ENCODE results near the gene ANKRD6. TPM values are rescaled to one million over a fixed set of nuclear protein-coding genes. Genes with fewer than 3 reads are reported as not detected.

The ANKRD6 gene
- polyA plus RNA-seq, 3 donors = 0.93 to 3.0 (median 1.2) TPM

- Histone ChIP-seq H3K9me3 (replicated peaks in 1 of 2; ENCODE audit: control insufficient read depth in 1 of 2, insufficient read depth in 1 of 2, low read length in 2 of 2) (no peaks in the 10 kb centered on the region), H2AFZ (ENCODE audit: insufficient read depth, low read depth, low read length, poor library complexity, severe bottlenecking) (no peak overlapping the region), H3K9ac (ENCODE audit: insufficient read depth, low read length, poor library complexity, severe bottlenecking) (no peak overlapping the region), H3K27ac (ENCODE audit: low read depth in 1 of 2, low read length in 2 of 2) (no peak overlapping the region), H3K4me1 (ENCODE audit: control insufficient read depth in 1 of 2, insufficient read depth in 2 of 2, low read length in 2 of 2) (no peaks in the 10 kb centered on the region), H3K4me3 (replicated peaks in 1 of 3; ENCODE audit: low read depth in 2 of 3, low read length in 3 of 3) (no peak overlapping the region), H3K36me3 (replicated peaks in 1 of 2; ENCODE audit: control insufficient read depth in 1 of 2, insufficient read depth in 2 of 2, low read length in 2 of 2) (no peaks in the 10 kb centered on the region), H3K79me2 (ENCODE audit: insufficient read depth, low read length) (no peaks in the 10 kb centered on the region), H4K20me1 (ENCODE audit: insufficient read depth, low read length) (no peaks in the 10 kb centered on the region), H3K4me2 (replicated peaks; ENCODE audit: extremely low read depth, low read length, poor library complexity, severe bottlenecking) (no peak overlapping the region), H3K27me3 (ENCODE audit: control insufficient read depth in 2 of 2, insufficient read depth in 2 of 2, low read length in 2 of 2) (no peaks in the 10 kb centered on the region)
- no CpG with 5 or more reads among the region's 3 CpGs for WGBS (ENCODE audit: insufficient coverage)
- no peak for DNase-seq
- Mint-ChIP-seq H3K4me1 (peaks cover 3% of the 10 kb centered on the region), H3K36me3 (no peaks in the 10 kb centered on the region), H3K27me3 (ENCODE audit: low read depth in 3 of 3) (peaks cover 2 to 8% (median 7%) of the 10 kb centered on the region in 3 donors), H3K9me3 (no peaks in the 10 kb centered on the region), H3K27ac (no peak overlapping the region), H3K4me3 (no peak overlapping the region)
- intact Hi-C loops (cut with micrococcal nuclease) = no loop called here
- TF ChIP-seq CTCF (IDR thresholded peaks at IDR 0.05) = no peak
Measured at GRCh38 chr6:89501222-89501621, 68.3 kb downstream of the ANKRD6 start.

DNA sequence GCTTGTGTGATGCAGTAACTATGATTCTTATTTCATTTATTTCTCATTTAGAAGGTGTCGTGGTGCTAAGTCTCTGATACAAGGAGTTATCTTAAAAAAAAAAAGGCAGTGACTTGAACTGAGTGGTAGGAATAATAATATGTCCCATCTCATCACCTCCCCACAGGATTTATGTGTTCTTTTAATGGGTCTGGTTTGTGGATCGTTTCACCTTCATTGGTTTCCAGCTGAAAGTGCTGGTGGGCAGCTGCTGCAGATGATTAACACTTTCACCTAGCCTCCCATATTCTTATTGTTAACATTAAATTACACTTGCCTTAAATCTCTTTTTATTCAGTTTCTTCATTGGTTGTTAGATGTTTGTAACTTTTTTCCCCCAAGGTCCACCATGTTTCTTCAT is 68.8 kb downstream of the ANKRD6 start:
- Mint-ChIP-seq H3K9me3 (no peaks in the 10 kb centered on the region), H3K4me1 (peaks cover 3% of the 10 kb centered on the region), H3K27ac (no peak overlapping the region), H3K27me3 (ENCODE audit: low read depth in 3 of 3) (peaks cover 2 to 4% (median 3%) of the 10 kb centered on the region in 3 donors), H3K4me3 (no peak overlapping the region), H3K36me3 (no peaks in the 10 kb centered on the region)
- no peaks in the 10 kb centered on the region for H3K9me3 ChIP-seq (replicated peaks in 1 of 2; ENCODE audit: control insufficient read depth in 1 of 2, insufficient read depth in 1 of 2, low read length in 2 of 2)
- no peaks in the 10 kb centered on the region for H3K36me3 ChIP-seq (replicated peaks in 1 of 2; ENCODE audit: control insufficient read depth in 1 of 2, insufficient read depth in 2 of 2, low read length in 2 of 2)
- H3K4me3 ChIP-seq (replicated peaks in 1 of 3; ENCODE audit: low read depth in 2 of 3, low read length in 3 of 3) = no peak overlapping the region
- no peaks in the 10 kb centered on the region for H3K79me2 ChIP-seq (ENCODE audit: insufficient read depth, low read length)
- TF ChIP-seq CTCF (IDR thresholded peaks at IDR 0.05) = no peak
- no peak for DNase-seq
- H3K27ac ChIP-seq (ENCODE audit: low read depth in 1 of 2, low read length in 2 of 2) = no peak overlapping the region
- no peak overlapping the region for H2AFZ ChIP-seq (ENCODE audit: insufficient read depth, low read depth, low read length, poor library complexity, severe bottlenecking)
- no peaks in the 10 kb centered on the region for H3K4me1 ChIP-seq (ENCODE audit: control insufficient read depth in 1 of 2, insufficient read depth in 2 of 2, low read length in 2 of 2)
- no peaks in the 10 kb centered on the region for H3K27me3 ChIP-seq (ENCODE audit: control insufficient read depth in 2 of 2, insufficient read depth in 2 of 2, low read length in 2 of 2)
- no peak overlapping the region for H3K4me2 ChIP-seq (replicated peaks; ENCODE audit: extremely low read depth, low read length, poor library complexity, severe bottlenecking)
- no CpG with 5 or more reads among the region's 2 CpGs for WGBS (ENCODE audit: insufficient coverage)
- intact Hi-C loops (cut with micrococcal nuclease) = no loop called here
- H3K9ac ChIP-seq (ENCODE audit: insufficient read depth, low read length, poor library complexity, severe bottlenecking) = no peak overlapping the region
- no peaks in the 10 kb centered on the region for H4K20me1 ChIP-seq (ENCODE audit: insufficient read depth, low read length)
